Activated CD4-positive, alpha-beta T cell treated with anti-CD3 and anti-CD28 coated beads, Interleukin-2, amount 10 ng/mL, durations not matched to agents 7 days and 5 days (primary cell): ENCODE data around the gene ACTL7B. TPM values are rescaled to one million over a fixed set of nuclear protein-coding genes. Genes with fewer than 3 reads are reported as not detected.

ENCODE experiments used
- CTCF ChIA-PET: fragments of 350-600 bp; sonication (Branson Sonifier 250); formaldehyde crosslinking; loops from one replicate; lab custom pipeline; 2021; ENCODE audit warnings: antibody characterized with exemption; lab: Charles Lee
- POLR2A ChIA-PET: fragments of 350-600 bp; sonication (Branson Sonifier 250); formaldehyde crosslinking; loops from one replicate; lab custom pipeline; 2021; ENCODE audit warnings: antibody characterized with exemption; lab: Charles Lee
- DNase-seq: peaks from one replicate; pipeline ENCODE4 v3.0.0-alpha.2; 2020
- H3K27ac Mint-ChIP-seq: one replicate; pipeline ENCODE4 v1.8.0; 2021; ENCODE audit warnings: mild to moderate bottlenecking, moderate library complexity, mixed read lengths
- H3K27me3 Mint-ChIP-seq: one replicate; pipeline ENCODE4 v1.8.0; 2021; ENCODE audit warnings: mixed read lengths
- H3K36me3 Mint-ChIP-seq: one replicate; pipeline ENCODE4 v1.8.0; 2021; ENCODE audit warnings: low read depth, mixed read lengths
- H3K4me1 Mint-ChIP-seq: one replicate; pipeline ENCODE4 v1.8.0; 2021; ENCODE audit warnings: mixed read lengths
- H3K4me3 Mint-ChIP-seq: one replicate; pipeline ENCODE4 v1.8.0; 2021; ENCODE audit warnings: mild to moderate bottlenecking, moderate library complexity, mixed read lengths
- H3K9me3 Mint-ChIP-seq: one replicate; pipeline ENCODE4 v1.8.0; 2021; ENCODE audit warnings: mixed read lengths
- total RNA-seq, 2 experiments: library from RNA; stranded (reverse); gene quantifications; one replicate each; pipeline ENCODE4 v1.2.3, GENCODE V29; 2021

ACTL7B gene
- total RNA-seq, 2 experiments from 2014 or later = not detected

DNA sequence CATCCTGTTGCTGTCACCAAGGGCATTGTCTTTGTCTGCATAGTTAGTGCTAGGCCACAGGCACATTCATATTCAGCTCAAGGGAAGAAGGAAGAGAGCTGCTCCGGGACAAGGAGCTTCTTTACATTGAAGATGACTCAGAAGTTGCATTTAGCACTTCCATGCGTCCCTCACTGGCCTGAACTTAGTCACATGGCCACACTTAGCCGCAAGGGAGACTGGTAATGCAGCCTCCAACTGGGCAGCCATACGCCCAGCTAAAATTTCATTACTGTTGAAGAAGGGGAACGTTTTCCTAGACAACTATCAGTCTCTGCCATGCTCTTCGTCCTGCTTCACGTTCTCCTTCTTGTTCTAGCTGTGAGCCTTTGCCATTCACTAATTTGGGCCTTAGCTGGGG lies 20.0 kb downstream of the ACTL7B start:
- H3K36me3 Mint-ChIP-seq = no peaks in the 10 kb centered on the region
- peaks cover 7% of the 10 kb centered on the region for H3K4me1 Mint-ChIP-seq
- H3K27me3 Mint-ChIP-seq = no peaks in the 10 kb centered on the region
- no peak for DNase-seq
- POLR2A ChIA-PET = no interaction called here
- H3K9me3 Mint-ChIP-seq = no peaks in the 10 kb centered on the region
- H3K27ac Mint-ChIP-seq = no peak overlapping the region
- CTCF ChIA-PET = no interaction called here
- H3K4me3 Mint-ChIP-seq = no peak overlapping the region

DNA sequence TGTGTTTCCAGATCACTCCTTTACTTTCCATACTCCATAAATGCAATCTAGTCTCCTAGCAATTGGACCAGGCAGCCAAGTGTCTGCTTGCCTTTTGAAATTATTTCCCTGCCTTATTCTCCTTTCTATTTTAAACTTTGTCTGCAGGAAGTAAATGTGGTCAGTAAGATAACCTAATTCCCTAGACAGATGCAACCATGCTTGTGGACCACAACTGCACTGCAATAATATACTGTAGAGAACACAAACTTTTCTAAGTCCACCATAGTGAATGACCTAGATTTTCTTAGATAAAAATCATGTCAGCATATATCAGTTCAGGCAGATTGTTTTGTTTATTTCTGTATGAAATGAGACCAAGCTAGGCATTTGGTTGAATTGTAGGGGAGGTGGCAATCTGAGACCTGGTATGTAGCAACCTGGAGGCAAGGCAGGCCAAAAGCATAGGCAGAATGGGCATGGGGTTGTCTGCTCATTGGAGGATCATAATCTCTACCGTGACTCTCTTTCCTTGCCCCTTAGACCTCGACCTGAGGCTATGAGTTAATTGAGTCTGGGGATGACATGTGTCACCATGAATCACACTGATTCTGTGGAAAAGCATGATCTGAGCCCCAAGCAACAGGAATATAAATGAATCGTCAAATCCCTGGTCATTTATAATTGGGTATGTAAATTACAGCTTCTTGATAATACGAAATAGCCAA lies 20.7 kb downstream of the ACTL7B start:
- DNase-seq = no peak
- H3K36me3 Mint-ChIP-seq = no peaks in the 10 kb centered on the region
- H3K4me3 Mint-ChIP-seq = no peak overlapping the region
- H3K9me3 Mint-ChIP-seq = no peaks in the 10 kb centered on the region
- H3K27ac Mint-ChIP-seq = no peak overlapping the region
- POLR2A ChIA-PET = no interaction called here
- CTCF ChIA-PET = no interaction called here
- peaks cover 12% of the 10 kb centered on the region for H3K4me1 Mint-ChIP-seq
- H3K27me3 Mint-ChIP-seq = peaks cover 3% of the 10 kb centered on the region

DNA sequence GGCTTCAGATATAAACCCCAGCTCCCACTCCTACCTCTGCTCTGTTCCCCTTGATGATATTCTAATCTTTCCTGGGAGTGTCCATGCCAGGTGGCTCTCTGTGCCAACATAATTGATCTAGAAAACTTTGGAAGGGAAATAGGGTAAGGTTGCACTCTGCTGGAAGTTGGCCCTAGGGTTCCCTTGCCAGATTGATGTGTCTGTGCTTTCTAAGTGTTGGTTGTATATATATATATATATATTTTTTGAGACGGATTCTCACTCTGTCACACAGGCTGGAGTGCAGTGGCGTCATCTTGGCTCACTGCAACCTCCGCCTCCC lies 23.6 kb downstream of the ACTL7B start:
- DNase-seq = no peak
- POLR2A ChIA-PET = no interaction called here
- CTCF ChIA-PET = no interaction called here
- H3K27me3 Mint-ChIP-seq = peaks cover 7% of the 10 kb centered on the region
- no peaks in the 10 kb centered on the region for H3K36me3 Mint-ChIP-seq
- peaks cover 12% of the 10 kb centered on the region for H3K4me1 Mint-ChIP-seq
- H3K4me3 Mint-ChIP-seq = no peak overlapping the region
- no peak overlapping the region for H3K27ac Mint-ChIP-seq
- no peaks in the 10 kb centered on the region for H3K9me3 Mint-ChIP-seq

DNA sequence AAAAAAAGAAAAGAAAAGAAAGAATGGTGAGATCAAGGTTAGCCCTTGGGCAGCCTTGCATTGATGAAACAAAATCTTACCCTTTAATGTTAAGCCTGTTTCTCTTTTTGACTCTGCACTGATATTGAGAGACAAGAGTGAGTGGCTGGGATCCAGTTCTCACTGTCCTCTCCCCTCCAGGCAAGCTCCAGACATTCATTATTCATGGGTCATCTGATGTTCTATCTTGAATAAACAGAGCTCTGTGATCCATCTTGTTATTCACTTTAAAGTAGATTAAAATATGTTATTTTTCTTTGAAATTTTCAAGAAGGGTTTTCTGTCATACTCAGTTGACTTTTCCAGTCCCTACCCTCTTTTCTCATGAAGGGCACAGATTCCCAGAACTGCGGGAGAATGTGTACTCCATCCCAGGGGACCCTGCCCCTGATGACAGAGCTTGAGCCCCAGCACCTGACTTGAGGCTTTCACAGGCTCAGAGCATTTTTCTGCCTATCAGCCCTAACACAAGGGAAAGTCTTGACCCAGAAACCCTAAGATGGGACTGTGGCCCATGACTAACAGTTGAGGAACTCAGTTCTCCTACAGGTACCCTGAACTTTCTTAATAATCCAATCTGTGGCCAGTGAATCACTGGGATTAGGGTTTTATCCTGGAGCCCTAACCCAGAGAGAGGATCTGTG lies 24.1 kb downstream of the ACTL7B start:
- Mint-ChIP-seq H3K4me3 (no peak overlapping the region), H3K4me1 (peaks cover 12% of the 10 kb centered on the region), H3K27ac (no peak overlapping the region), H3K27me3 (peaks cover 7% of the 10 kb centered on the region), H3K36me3 (no peaks in the 10 kb centered on the region), H3K9me3 (no peaks in the 10 kb centered on the region)
- DNase-seq = no peak
- ChIA-PET POLR2A (no interaction called here), CTCF (no interaction called here)

DNA sequence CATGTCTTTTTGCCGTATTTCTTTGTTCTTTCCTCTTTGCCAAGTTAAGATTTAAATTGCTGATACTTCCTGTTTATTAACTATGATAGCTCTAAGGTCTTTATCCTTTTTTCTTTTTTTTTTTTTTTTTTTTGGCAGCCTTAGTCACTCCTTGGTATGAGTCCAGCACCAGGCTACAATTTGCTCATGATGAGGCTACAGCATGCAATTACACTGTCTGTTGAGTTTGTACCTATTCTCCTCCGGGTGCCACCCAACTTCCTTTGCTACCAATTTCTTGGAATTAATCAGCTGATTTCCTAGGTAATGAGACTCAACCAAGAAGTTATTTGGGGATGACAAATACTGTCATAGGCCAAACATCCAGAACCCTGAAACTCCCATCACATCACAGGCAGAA lies 25.5 kb downstream of the ACTL7B start:
- Mint-ChIP-seq H3K36me3 (no peaks in the 10 kb centered on the region), H3K4me1 (peaks cover 12% of the 10 kb centered on the region), H3K9me3 (no peaks in the 10 kb centered on the region), H3K27me3 (peaks cover 7% of the 10 kb centered on the region), H3K27ac (no peak overlapping the region), H3K4me3 (no peak overlapping the region)
- ChIA-PET CTCF (interaction anchor here (0.6 kb wide), 1 partner anchor 471 kb away, joined by 3 read pairs; no protein-coding TSS in a partner anchor), POLR2A (no interaction called here)
- DNase-seq = no peak

DNA sequence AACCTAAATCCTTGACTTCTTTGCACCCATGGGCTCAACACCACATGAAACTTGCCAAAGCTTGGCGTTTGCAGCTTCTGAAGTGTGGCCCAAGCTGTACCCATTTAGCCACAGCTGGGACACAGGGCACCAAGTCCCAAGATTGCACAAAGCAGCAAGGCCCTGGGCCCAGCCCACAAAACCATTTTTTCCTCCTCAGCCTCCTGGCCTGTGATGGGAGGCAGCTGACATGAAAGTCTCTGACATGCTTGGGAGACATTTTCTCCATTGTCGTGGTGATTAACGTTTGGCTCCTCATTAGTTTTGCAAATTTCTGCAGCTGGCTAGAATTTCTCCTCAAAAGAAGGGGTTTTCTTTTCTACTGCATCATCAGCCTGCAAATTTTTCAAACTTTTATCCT lies 32.0 kb downstream of the ACTL7B start:
- ChIA-PET CTCF (no interaction called here), POLR2A (no interaction called here)
- H3K36me3 Mint-ChIP-seq = no peaks in the 10 kb centered on the region
- no peaks in the 10 kb centered on the region for H3K4me1 Mint-ChIP-seq
- no peak overlapping the region for H3K27ac Mint-ChIP-seq
- H3K27me3 Mint-ChIP-seq = peaks cover 5% of the 10 kb centered on the region
- H3K9me3 Mint-ChIP-seq = peaks cover 6% of the 10 kb centered on the region
- DNase-seq = no peak
- H3K4me3 Mint-ChIP-seq = no peak overlapping the region

DNA sequence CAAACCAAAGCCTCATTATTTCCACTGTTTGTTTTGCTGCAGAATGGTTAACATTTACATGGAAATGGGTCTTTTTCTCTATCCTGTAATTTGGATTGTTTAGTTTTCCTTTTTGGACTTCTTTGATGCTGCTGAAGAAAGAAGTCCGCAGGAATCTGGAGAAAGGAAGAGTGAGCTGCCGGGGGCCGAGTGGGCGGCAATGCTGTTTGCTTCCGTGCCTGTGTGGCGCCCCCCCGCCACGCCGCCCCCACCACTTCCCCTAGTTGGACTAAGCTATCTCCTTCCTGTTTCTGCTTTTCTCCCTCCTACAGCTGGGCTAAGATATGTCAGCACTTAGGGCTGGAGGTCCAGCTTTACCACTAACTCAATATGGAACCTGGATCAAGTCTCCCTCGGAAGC lies 39.7 kb downstream of the ACTL7B start:
- ChIA-PET CTCF (no interaction called here), POLR2A (no interaction called here)
- Mint-ChIP-seq H3K9me3 (no peaks in the 10 kb centered on the region), H3K36me3 (no peaks in the 10 kb centered on the region), H3K4me1 (peaks cover 2% of the 10 kb centered on the region), H3K27ac (no peak overlapping the region), H3K27me3 (peaks cover 8% of the 10 kb centered on the region), H3K4me3 (no peak overlapping the region)
- DNase-seq = no peak

DNA sequence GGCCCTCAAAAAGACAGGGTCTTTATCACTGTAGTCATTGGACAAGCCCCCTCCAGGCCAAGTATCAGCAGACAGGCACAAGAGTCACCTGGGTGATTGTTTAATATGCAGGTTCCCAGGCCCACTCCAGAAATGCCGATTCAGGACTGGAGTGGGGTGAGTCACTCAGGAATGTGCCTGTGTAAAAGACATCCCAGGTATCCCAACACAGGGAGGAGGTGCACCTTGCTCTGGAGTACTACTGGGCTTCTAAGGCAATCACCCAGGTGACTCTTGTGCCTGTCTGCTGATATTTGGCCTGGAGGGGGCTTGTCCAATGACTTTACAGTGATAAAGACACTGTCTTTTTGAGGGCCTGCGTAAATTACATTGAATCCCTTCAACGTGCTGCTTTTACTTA lies 40.6 kb downstream of the ACTL7B start:
- H3K9me3 Mint-ChIP-seq = no peaks in the 10 kb centered on the region
- no peak overlapping the region for H3K4me3 Mint-ChIP-seq
- no peak for DNase-seq
- POLR2A ChIA-PET = no interaction called here
- no peak overlapping the region for H3K27ac Mint-ChIP-seq
- H3K27me3 Mint-ChIP-seq = peaks cover 8% of the 10 kb centered on the region
- CTCF ChIA-PET = no interaction called here
- no peaks in the 10 kb centered on the region for H3K36me3 Mint-ChIP-seq
- H3K4me1 Mint-ChIP-seq = peaks cover 2% of the 10 kb centered on the region

DNA sequence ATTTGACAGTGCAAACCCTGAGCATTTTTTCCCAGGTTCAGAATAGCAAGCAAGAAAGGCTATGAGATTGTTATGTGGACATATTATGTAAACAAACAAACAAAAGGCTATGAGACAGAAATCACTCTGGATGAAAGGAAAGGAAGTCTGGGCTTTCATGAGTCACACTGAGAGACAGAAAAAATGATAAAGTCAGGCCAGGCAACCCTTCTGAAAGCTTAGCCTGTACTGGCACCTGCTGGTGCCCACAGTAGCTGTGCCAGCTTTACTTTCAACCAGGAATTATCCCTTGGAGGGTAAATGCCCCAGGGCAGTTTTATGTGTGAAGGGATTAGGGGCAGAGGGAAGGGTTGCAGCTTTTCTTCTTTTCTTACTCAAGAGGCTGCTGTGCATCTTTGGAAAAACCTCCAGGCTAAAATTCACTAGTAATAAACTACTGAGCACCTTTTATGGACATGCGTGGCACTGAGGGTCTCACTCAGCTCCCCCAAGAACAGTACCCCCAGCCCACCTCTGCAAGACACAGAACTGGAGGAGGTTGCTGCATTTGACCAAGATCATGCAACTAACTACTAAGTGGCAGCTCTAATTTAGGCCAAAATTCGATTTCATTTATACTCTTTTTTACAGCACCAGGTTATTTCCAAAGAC lies 41.7 kb downstream of the ACTL7B start:
- H3K27me3 Mint-ChIP-seq = peaks cover 8% of the 10 kb centered on the region
- H3K4me3 Mint-ChIP-seq = no peak overlapping the region
- peaks cover 2% of the 10 kb centered on the region for H3K4me1 Mint-ChIP-seq
- no peak for DNase-seq
- H3K36me3 Mint-ChIP-seq = no peaks in the 10 kb centered on the region
- H3K9me3 Mint-ChIP-seq = no peaks in the 10 kb centered on the region
- no peak overlapping the region for H3K27ac Mint-ChIP-seq
- POLR2A ChIA-PET = no interaction called here
- CTCF ChIA-PET = no interaction called here

DNA sequence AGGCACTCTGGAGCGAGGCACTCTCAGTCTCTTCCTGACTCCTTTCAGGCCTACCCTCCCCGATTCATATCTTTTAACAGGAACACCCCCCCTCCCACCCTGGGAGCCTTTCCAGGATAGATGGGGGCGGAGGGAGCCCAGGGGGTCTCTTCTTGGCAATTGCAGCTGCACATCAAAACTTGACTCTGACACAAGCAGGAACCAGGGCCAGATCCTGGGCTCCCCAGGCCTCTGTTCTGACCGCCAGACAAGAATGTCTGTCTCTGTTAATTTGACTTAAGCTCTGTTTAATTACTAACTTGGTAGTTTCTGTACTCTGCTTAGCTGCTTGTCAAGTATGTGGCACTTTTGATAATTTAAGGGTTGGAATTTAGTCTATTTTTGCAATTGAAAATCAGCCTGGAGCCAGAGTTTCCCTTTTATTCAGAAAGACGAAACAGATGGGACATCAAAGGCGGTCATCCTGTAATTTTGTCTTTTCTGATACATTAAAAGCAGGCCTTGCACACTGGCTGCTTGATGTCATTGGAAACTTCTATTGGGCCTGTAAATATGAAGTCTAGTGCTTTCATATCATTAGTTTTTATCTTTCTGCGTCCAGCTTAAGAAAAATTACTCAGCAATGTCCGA lies 43.3 kb downstream of the ACTL7B start:
- DNase-seq = no peak
- Mint-ChIP-seq H3K9me3 (no peaks in the 10 kb centered on the region), H3K36me3 (no peaks in the 10 kb centered on the region), H3K27ac (no peak overlapping the region), H3K4me1 (peaks cover 2% of the 10 kb centered on the region), H3K4me3 (no peak overlapping the region), H3K27me3 (peaks cover 8% of the 10 kb centered on the region)
- ChIA-PET POLR2A (no interaction called here), CTCF (no interaction called here)

DNA sequence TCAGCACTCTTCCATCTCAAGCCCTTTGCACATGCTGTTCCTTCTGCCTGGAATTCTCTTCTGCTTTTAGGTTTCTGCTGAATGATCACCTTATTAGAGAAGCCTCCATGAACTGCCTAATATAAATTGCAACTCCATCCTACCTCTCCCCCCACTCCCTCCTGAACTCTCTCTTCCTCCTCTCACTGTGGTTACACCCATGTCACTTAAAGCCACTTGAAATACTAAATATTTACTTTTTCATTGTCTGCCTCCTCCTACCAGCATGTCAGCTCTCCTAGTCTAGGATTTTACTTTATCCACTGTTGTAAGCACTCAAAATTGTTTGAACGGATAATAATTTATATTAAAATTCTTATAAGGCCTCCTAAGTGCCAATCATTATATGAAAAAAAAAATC lies 43.8 kb downstream of the ACTL7B start:
- no peaks in the 10 kb centered on the region for H3K9me3 Mint-ChIP-seq
- H3K36me3 Mint-ChIP-seq = no peaks in the 10 kb centered on the region
- H3K27ac Mint-ChIP-seq = no peak overlapping the region
- CTCF ChIA-PET = no interaction called here
- no peak overlapping the region for H3K4me3 Mint-ChIP-seq
- H3K4me1 Mint-ChIP-seq = peaks cover 2% of the 10 kb centered on the region
- POLR2A ChIA-PET = no interaction called here
- DNase-seq = no peak
- peaks cover 11% of the 10 kb centered on the region for H3K27me3 Mint-ChIP-seq

DNA sequence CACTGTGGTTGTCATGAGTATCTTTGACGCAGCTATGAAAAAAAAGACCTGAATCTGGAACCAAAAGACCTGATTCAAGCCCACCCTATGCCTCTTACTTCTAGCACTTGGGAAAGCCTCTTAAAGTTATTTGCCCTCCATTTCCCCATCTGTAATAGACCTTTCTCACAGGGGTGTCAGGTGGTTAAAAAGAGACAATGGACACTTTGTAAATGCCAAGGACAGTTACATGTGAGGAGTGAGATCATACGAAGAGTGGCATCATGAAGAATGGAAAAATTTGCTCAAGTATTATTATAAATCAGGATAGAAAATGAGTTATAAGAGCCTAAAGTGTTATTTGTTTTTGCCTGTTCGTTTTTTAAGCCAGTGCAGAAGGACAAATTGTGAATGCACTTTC lies 46.5 kb downstream of the ACTL7B start:
- H3K27me3 Mint-ChIP-seq = peaks cover 15% of the 10 kb centered on the region
- CTCF ChIA-PET = no interaction called here
- POLR2A ChIA-PET = no interaction called here
- no peaks in the 10 kb centered on the region for H3K4me1 Mint-ChIP-seq
- DNase-seq = no peak
- H3K27ac Mint-ChIP-seq = no peak overlapping the region
- H3K9me3 Mint-ChIP-seq = no peaks in the 10 kb centered on the region
- no peaks in the 10 kb centered on the region for H3K36me3 Mint-ChIP-seq
- no peak overlapping the region for H3K4me3 Mint-ChIP-seq
